GM18517 (cell line): ENCODE results near the gene DTX3.
"Not testable (repeated sequence)": the region's sequence is repeated elsewhere in the genome, so short reads cannot be mapped to it uniquely, and the experiment has no call there.

Source experiments
- ATAC-seq: cut with Tn5 transposase; IDR thresholded peaks from one replicate; pipeline ENCODE4 v1.9.1; 2021; ENCODE audit warnings: mild to moderate bottlenecking, moderate library complexity; ENCODE audit not compliant: unreplicated experiment

Gene DTX3

DNA sequence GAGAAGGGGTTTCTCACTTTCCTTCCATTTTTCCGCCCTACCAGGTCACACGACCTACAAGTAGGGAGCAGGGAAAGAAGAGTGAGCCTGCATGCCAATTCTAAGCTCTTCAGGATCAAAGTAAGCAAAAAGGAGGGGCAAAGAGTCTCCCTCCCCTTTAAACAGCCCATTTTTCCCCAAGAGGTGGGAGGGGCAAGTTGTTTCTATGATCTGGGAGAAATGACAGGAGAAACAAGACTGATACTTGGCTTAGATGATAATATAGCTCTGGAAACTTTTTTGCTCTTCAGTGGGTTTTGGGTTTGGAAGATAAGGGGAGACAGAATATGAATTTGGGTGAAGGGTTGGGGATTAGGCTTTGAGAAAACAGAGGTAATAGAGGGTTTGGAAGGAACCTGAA is 1.8 kb downstream of the DTX3 start:
- no peak for ATAC-seq

DNA sequence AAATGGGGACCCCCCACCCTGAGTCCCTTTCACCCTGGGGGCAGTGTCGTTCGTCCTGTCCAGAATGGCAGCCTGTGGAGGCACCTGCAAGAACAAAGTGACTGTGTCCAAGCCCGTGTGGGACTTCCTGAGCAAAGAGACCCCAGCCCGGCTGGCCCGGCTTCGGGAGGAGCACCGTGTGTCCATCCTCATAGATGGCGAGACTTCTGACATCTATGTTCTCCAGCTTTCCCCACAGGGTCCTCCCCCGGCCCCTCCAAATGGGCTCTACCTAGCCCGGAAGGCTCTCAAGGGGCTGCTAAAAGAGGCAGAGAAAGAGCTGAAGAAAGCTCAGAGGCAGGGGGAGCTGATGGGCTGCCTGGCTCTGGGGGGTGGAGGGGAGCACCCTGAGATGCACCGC is 2.2 kb downstream of the DTX3 start:
- no peak for ATAC-seq

DNA sequence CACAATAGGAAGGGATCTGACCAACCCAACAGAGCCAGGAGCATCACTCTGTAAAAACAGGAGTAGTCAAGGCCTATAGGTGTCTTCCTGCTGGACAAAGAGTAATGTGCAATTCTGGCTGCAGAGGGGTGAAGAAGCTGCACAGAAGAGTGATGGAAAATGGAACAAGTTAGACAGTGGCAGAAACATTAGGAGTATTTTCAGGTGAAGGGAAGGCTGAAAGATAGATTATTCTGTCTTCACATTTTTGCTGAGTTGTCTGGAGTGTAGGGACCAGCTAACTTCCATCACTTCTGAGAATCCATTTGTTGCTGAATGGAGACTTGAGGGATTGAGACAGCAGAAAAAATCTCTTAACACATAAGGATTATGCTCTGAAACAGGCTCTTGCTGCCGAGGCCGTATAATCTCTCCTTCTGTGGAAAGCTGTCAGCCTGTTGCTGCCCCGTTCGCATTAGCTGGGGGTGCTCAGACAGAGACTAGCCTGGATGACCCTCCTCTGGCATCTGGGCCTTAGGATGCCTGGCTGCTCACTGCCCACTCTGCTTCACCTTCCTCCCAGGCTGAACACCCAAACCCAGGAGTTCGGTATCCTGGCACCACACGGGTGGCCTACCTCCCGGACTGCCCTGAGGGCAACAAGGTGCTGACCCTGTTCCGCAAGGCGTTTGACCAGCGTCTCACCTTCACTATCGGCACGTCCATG is 3.5 kb downstream of the DTX3 start:
- no peak for ATAC-seq

DNA sequence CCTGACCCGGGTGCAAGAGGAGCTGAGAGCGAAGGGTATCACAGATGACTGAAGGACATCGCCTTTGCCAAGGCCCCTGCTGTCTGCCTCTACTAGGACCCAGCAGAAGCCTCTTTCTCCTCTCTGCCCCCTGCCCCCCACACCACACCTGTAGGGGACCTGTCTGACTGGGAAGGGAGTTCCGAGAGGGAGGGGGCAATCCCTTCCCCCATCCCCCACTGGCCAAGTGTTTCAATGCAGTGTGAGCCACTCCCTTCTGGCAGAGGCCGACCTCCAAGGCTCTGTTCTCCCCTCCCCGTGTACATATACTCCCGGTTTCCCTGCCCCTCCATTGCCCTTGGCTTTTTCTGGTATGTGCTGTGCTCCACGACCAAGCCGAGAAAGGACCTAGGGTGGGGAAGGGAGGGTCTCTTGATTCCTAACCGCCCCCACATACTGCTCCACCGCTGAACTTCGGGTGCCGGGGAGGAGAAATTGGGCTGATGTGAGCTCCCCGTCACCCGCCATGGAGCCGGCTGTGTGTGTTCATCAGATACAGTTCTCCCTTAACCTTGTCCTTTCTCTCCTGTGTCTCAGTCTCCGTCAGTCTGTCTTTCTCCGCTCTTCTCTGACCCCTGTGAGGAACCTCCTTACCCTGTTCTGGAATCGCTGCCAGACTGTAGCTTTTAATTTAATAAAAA is 4.6 kb downstream of the DTX3 start:
- ATAC-seq: no peak

DNA sequence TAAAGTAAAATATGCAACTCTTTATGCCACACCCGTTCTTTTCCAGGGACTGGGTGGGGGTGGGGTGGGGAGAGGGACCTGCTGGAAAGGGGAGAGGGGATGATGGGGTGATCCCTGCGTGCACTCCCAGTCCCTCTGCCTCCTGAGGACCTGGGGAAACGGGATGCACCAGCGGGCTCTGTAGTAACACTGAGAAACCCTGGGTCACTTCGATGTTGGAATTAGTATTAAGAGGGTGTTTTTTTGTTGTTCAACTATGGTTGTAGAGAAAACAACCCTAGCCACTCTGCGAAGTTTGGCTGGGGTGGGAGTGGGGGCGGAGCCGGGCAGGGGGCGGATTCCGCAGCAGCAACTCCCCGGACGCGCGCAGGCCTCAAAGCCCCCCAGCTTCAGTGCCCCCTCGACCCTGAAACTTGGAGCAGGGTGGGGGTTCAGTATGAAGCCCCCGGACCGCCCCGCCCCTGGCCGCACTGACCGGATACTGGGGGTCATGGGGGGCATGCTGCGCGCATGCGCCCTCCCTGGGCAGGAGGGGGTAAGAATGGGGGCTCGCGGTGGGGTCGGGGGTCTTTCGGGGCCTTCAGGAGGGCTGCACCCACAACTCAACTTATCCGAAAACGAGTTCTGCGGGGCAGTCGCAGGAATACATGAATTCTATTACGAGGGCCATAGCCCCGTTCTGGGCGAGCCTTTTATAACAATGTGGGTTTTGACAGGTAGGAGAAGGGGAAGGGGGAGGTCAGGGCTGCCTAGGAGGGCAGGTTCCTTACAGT is 5.3 kb downstream of the DTX3 start:
- ATAC-seq: no peak

DNA sequence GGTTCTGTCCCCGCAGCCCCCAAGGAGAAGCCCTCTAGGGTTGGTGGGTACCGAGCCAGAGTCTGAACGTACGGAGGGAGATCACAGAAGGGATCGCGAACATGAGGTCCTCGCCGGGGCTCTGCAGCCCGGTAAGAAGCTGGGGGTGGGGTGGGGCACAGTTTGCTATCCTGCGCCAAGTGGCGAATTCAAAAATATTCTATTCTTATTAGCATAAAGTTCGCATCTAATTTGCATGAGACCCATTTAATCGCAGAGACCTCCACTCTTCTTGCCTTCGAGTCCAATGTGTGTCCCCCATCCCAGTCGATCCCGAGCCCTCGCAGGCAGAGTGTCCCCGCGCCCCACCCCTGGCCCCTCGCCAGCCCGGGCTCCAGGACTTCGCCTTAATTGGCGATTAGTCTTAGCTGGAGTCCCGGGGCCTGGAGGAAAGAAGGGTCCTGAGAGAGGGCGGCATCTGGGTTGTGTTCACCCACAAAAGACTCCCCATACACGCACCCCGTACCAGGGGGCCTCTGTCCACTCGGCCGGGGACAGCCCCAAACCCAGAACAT is 6.0 kb downstream of the DTX3 start:
- ATAC-seq: no peak

DNA sequence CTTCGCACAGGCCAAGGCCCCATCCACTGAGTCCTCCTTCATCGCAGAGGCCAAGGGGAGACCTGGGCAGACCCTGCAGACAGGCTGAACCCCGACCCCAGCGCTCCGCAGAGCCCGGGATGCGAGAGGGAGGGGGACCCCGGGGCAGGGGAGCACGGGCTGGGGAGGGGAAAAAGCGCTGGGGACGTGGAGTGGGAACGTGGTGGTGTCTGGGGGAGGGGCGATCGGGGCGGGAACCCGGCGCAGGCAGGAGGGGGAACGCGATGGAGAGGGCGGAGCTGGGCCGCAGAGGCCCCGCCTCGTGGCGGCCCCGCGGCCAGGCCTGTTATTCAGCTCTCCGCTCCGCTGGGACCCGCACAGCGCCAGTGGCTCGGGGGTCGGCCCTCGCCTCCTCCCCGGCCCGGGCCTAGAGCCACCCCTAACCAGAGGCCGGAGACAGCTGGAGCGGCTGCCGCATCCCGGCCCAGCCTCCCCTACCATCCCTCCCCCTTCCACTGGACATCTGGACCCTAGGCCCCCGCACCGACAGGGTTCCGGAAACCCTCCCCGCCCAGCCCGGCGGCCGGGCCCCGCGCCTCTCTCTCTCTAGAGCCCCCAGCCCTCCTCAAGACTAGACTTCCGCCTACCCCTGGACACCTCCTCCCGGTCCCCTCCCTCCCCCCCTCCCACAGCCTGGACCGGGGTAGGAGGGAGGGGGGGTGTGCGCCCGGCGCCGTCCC is 6.6 kb downstream of the DTX3 start, which contains the start of gene ARHGEF25:
ARHGEF25 (plus strand) TSS at position 328 of the 719 bp plus-strand sequence. CDS start 460 bp downstream, outside the sequence.
- ATAC-seq: no peak

DNA sequence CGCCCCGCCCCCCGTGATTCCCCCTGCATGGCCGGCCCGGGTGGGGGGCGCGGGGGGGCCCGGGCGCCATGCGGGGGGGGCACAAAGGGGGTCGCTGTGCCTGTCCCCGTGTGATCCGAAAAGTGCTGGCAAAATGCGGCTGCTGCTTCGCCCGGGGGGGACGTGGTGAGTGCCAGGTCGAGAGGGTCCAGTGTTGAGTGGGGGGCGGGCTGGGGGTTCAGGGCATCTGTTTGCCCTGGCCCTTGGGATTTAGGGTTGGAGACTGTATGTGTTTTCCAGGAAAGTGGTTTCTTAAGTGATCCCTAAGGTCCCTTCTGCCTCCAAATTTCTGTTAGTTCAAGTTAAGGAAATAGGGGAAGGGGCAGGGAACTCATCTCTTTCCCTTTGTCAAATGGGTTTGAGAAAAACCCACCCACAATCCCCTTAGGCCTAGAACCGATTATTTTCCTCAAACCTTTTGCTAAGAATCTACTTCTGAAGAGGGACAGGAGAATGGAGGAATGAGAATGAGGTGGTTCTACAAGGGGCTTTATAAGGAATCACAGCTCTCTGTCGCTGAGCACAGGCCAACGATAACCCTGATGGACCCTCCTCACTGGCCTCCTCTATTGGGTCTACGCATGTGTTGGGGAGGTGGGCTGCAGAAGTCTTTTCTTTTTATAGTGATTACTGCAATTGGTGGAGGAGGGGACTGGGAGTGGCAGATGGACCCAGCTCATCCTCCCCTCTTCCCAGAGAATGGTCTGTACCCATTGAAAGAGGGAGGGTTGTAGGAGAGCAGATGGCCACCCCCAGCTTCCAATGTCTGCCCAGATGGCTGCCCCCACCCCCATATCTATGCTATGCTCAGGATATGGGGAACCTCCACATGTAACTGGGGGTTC is 7.4 kb downstream of the DTX3 start:
- ATAC-seq: no peak

DNA sequence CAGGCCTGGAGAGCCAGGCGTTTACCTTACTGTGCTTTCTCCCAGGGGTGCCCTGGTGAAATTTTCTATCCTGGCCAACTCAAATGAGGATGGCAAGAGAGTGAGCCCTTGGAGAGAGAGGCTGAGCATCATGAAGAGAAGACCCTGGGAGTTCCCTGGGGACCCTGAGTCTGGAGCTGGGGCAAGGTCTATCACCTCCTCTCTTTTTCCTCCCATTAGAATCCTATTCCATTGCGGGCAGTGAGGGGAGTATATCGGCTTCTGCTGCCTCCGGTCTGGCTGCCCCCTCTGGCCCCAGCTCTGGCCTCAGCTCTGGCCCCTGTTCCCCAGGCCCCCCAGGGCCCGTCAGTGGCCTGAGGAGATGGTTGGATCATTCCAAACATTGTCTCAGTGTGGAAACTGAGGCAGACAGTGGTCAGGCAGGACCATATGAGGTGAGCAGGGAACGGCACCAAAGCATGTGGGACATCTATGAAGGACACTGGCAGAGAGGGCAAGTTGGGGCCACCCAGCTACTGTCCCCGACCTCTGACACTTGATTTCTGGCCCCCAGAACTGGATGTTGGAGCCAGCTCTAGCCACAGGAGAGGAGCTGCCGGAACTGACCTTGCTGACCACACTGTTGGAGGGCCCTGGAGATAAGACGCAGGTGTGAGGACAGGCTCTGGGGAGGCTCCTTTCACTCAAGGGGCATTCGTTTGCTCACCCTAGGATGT is 8.2 kb downstream of the DTX3 start:
- ATAC-seq: no peak

DNA sequence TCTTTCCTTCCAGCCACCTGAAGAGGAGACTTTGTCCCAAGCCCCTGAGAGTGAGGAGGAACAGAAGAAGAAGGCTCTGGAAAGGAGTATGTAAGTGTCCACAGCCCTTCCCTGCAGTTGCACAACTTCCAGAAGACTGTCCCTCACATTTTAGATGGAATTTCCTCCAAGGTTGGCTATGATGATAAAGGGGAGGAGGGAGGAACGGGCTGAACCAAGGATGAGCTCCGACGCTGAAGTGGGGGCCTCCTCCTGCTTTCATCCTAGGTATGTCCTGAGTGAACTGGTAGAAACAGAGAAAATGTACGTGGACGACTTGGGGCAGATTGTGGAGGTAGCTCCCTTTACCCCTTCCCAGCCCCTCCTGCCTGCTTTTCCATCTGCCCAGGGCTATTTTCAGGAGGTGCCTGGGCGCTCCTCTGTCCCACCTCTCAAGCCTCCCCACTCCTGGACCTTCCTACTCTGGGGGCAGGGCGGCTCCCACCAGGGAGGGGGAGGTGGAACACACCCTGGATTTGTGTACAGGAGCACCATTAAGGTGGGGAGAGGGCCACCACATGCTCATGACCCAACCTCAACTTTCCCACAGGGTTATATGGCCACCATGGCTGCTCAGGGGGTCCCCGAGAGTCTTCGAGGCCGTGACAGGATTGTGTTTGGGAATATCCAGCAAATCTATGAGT is 8.9 kb downstream of the DTX3 start:
- no peak for ATAC-seq

DNA sequence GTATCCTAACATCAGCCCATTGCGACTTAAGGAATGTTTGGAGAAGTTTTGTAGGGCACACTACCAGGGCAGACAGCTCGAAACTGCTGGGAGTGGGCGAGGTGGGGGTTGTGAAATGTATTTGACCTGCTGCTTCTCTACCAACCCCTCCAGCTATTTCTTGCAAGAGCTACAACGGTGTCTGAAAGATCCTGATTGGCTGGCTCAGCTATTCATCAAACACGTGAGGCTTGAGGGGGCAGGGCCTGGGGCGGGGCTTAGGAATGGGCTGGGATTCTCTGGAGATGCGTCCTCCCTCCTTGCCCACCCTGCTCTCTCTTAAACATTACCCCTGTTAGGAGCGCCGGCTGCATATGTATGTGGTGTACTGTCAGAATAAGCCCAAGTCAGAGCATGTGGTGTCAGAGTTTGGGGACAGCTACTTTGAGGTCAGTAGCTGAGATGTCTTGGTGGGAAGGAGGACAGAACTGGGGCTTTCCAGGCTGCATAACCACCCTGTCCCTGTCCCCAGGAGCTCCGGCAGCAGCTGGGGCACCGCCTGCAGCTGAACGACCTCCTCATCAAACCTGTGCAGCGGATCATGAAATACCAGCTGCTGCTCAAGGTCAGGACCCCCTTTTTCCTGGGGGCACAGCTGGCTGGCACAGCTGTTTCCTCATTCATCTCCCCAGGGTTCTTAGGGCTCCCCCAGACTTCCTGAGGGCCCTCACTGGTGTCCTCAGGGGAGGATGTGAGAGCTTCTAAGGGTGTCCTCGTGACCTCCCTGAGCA is 9.7 kb downstream of the DTX3 start:
- peak; percentile 46 for ATAC-seq

DNA sequence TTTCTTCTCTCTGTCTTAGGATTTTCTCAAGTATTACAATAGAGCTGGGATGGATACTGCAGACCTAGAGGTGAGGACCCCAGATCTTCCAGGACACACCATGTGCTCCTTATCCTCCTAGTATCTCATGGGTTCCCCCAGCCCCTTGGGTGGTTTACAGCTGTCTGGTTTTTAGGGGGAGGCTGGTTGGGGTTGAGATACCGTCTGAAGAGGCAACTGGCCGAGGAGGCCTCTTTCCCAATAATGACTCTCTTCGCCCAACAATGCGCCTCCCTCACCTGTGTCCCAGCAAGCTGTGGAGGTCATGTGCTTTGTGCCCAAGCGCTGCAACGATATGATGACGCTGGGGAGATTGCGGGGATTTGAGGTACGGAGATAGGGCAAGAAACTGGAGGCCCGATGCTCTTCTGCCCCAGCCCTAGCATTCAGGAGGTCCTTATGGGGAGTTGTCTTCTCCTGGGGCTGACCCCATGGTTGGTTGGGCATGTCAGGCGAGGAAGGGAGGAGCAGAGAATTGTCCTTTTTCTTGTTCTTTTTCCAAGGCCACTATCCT is 10.4 kb downstream of the DTX3 start:
- ATAC-seq: no peak

DNA sequence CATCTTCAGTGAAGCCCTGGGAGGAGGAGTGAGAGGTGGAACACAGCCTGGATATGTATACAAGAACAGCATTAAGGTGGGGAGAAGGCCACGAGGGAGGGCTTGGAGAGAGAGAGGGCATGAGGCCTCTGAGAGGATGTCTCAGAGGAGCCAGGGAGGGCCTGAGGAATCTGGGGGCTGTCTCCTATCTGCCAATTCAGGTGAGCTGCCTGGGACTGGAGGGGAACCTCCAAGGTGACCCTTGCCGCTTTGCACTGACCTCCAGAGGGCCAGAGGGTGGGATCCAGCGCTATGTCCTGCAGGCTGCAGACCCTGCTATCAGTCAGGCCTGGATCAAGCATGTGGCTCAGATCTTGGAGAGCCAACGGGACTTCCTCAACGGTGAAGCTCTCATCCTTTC is 11.0 kb downstream of the DTX3 start:
- no peak for ATAC-seq

DNA sequence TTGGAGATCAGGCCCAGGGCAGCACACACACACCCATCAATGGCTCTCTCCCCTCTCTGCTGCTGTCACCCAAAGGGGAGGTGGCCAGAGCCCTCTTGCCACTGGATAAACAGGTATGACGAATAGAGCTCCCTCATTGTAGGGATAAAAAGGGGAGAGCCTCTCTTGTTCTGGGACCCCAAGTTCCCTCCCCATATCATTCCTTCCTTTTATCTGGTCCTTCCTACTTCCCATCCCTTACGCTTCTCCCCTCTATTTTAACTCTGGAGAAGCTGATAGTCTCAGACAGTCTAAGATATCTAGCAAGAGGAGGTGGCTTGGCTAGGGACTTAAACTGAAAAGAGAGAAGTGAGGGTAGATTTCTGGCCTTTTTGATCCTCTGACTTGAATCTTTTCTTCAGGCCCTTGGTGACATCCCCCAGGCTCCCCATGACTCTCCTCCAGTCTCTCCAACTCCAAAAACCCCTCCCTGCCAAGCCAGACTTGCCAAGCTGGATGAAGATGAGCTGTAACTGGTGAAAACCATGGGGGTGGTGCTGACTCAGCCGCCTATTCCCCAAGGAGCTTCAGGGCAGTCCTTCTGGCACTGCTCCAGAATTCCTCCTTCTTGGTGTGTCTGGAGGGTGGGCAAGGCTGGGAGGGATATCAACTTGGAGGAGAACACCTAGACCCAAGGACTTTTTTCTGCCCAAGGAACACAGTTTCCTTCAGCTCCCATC is 11.9 kb downstream of the DTX3 start:
- no peak for ATAC-seq

DNA sequence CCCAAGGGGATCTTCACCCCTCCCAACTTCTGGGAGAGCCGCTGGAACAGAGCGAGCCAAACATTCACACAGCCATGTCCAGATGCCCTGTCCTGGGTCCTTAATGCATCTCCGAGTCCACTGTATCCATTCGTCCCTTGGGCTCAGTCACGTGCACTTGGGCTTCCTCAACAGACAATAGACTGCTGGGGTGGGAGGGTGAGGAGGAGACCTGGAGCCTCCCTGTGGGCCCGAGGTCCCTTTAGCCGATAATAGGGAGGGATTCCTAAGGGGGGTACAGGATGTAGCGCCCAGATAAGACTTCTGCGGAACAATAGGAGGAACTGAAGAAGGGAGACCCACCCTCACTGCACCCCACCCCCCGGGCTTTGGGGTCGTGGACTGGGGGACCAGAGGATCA is 13.3 kb downstream of the DTX3 start:
- no peak for ATAC-seq

DNA sequence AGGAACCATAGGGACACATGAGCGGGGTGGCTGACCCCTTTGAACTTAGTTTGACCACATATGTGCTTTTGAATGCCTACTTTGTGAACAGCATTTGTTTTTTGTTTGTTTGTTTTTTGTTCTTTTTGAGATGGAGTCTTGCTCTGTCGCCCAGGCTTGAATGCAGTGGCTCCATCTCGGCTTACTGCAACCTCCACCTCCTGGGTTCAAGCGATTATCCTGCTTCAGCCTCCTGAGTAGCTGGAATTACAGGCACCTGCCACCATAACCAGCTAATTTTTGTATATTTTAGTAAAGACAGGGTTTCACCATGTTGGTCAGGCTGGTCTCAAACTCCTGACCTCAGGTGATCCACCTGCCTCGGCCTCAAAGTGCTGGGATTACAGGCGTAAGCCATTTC is 13.8 kb downstream of the DTX3 start:
- ATAC-seq: not testable (repeated sequence)

DNA sequence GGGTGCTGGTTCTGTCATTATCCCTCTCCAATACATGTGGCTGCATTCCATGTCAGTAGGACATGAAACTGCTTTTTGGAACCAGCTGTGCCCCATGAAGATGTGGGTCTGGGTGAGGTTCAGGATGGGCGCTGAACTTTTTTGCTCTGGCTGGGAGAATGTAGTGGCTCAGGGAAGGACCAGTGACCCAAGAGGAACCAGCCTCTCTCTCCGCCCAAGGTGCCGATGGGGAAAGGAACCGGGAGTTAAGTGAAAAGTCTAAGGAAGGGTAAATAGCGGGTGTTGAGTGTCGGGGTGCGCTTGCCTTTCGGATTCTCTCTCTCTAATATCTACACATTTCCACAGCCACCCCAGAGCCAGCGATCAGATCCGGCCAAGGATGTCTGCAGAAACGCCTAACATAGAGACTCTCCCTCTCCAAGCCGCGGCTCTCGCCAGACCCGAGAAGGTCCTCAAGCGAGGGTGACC is 14.4 kb downstream of the DTX3 start:
- ATAC-seq: no peak
